ENCODE data around the gene CUEDC2. TPM values are rescaled to one million over a fixed set of nuclear protein-coding genes. Genes with fewer than 3 reads are reported as not detected.

The CUEDC2 gene
- total RNA-seq, 1 experiment from 2014 or later = 40.2 TPM

DNA sequence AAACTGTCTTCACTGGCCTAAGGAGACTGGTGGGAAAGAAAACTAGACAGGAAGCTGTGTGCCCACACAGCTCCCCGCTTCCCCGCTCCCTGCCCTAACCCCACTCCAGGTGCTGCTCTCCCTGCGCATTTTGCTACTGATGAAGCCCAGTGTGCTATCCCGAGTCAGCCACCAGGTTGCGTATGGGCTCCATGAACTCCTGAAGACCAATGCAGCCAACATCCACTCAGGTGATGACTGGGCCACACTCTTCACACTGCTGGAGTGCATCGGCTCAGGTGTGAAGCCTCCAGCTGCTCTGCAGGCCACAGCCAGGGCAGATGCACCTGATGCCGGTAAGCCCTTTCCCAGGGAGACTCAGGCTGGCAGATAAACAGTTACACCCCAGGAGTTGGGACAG is 57.1 kb downstream of the CUEDC2 start (continued):
- no peak for TF ChIP-seq PRRX2 (CRISPR knock-in tag; IDR thresholded peaks at IDR 0.05)
- TF ChIP-seq SMAD3 (CRISPR knock-in tag; IDR thresholded peaks at IDR 0.05; ENCODE audit: borderline replicate concordance) = no peak
- TF ChIP-seq, protein P1, sequence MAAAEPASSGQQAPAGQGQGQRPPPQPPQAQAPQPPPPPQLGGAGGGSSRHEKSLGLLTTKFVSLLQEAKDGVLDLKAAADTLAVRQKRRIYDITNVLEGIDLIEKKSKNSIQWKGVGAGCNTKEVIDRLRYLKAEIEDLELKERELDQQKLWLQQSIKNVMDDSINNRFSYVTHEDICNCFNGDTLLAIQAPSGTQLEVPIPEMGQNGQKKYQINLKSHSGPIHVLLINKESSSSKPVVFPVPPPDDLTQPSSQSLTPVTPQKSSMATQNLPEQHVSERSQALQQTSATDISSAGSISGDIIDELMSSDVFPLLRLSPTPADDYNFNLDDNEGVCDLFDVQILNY (CRISPR knock-in tag; IDR thresholded peaks at IDR 0.05) = no peak
- TF ChIP-seq, protein P2, sequence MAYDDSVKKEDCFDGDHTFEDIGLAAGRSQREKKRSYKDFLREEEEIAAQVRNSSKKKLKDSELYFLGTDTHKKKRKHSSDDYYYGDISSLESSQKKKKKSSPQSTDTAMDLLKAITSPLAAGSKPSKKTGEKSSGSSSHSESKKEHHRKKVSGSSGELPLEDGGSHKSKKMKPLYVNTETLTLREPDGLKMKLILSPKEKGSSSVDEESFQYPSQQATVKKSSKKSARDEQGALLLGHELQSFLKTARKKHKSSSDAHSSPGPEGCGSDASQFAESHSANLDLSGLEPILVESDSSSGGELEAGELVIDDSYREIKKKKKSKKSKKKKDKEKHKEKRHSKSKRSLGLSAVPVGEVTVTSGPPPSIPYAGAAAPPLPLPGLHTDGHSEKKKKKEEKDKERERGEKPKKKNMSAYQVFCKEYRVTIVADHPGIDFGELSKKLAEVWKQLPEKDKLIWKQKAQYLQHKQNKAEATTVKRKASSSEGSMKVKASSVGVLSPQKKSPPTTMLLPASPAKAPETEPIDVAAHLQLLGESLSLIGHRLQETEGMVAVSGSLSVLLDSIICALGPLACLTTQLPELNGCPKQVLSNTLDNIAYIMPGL (CRISPR knock-in tag; IDR thresholded peaks at IDR 0.05) = no peak

Small RNA genes within 50 kb of the gene (microRNA-seq; reads per million reads assigned to microRNA genes)
- 6.3 reads per million, percentile 18 among the genes with 10 or more reads in this experiment for gene MIR146B (ENCODE audit: borderline number of aligned reads)

Other genes with a start within 250 kb of the CUEDC2 start
- gene ELOVL3, start 206.3 kb downstream of the CUEDC2 start, total RNA-seq (2021) = 0.17 to 0.46 TPM (median 0.34 TPM) in 3 replicates
- gene PITX3, start 191.1 kb downstream of the CUEDC2 start, total RNA-seq (2021) = 0.32 to 0.81 TPM (median 0.48 TPM) in 3 replicates
- gene GBF1, start 187.0 kb downstream of the CUEDC2 start, total RNA-seq (2021) = 29.8 to 32.4 TPM (median 32.1 TPM) in 3 replicates
- gene NFKB2, start 36.9 kb downstream of the CUEDC2 start, total RNA-seq (2021) = 24.6 to 28.0 TPM (median 27.6 TPM) in 3 replicates
- gene PSD, start 13.8 kb downstream of the CUEDC2 start, total RNA-seq (2021) = 10.2 to 12.5 TPM (median 10.4 TPM) in 3 replicates
- gene FBXL15, start 11.7 kb downstream of the CUEDC2 start, total RNA-seq (2021) = 21.6 to 24.6 TPM (median 23.2 TPM) in 3 replicates
- gene C10orf95, start 19.0 kb upstream of the CUEDC2 start, total RNA-seq (2021) = 0.57 to 0.96 TPM (median 0.87 TPM) in 3 replicates
- 93.3 to 94.6 TPM (median 93.6 TPM) in 3 replicates for gene ACTR1A, start 70.1 kb upstream of the CUEDC2 start, total RNA-seq (2021)
- 11.6 to 13.1 TPM (median 12.8 TPM) in 3 replicates for gene SUFU, start 71.4 kb upstream of the CUEDC2 start, total RNA-seq (2021)
- gene TRIM8, start 211.9 kb upstream of the CUEDC2 start, total RNA-seq (2021) = 36.3 to 40.3 TPM (median 36.8 TPM) in 3 replicates

Measured in WTC11 (cell line).